ENCODE results near the gene SRRM4.
"Not testable (repeated sequence)": the region's sequence is repeated elsewhere in the genome, so short reads cannot be mapped to it uniquely, and the experiment has no call there.

SRRM4 gene

GRCh38 chr12:119005085-119005484, 23.7 kb downstream of the SRRM4 start:
- H3K9me3 ChIP-seq (ENCODE audit: low read length) = no peaks in the 10 kb centered on the region
- no peak overlapping the region for H2AFZ ChIP-seq (ENCODE audit: low read length)
- H3K4me1 ChIP-seq (ENCODE audit: insufficient read depth, low read length, severe bottlenecking) = no peaks in the 10 kb centered on the region
- no peak overlapping the region for H3K4me3 ChIP-seq (ENCODE audit: low read depth, low read length, poor library complexity, severe bottlenecking)
- H4K20me1 ChIP-seq (ENCODE audit: insufficient read depth, low read length) = no peaks in the 10 kb centered on the region
- H3K9ac ChIP-seq (ENCODE audit: low read length) = no peak overlapping the region
- no peak overlapping the region for H3K27ac ChIP-seq (ENCODE audit: low read depth, low read length, poor library complexity, severe bottlenecking)
- H3K9me2 ChIP-seq (ENCODE audit: low read depth, low read length) = no peaks in the 10 kb centered on the region
- no peaks in the 10 kb centered on the region for H3K27me3 ChIP-seq (ENCODE audit: insufficient read depth, low read length)
- H3F3A ChIP-seq (ENCODE audit: insufficient read depth, low read length) = no peaks in the 10 kb centered on the region
- H3K36me3 ChIP-seq (ENCODE audit: insufficient read depth, low read length) = no peaks in the 10 kb centered on the region
- no peak for TF ChIP-seq EZH2 (IDR thresholded peaks at IDR 0.05; ENCODE audit: borderline replicate concordance, low read length)
- TF ChIP-seq CTCF (IDR thresholded peaks at IDR 0.05; ENCODE audit: low read length) = no peak
- H3K4me2 ChIP-seq (ENCODE audit: low read length) = no peak overlapping the region
- H3K79me2 ChIP-seq (ENCODE audit: insufficient read depth, low read length) = no peaks in the 10 kb centered on the region

- TF ChIP-seq CTCF (IDR thresholded peaks at IDR 0.05; ENCODE audit: low read length) (no peak), EZH2 (IDR thresholded peaks at IDR 0.05; ENCODE audit: borderline replicate concordance, low read length) (no peak)
- no peaks in the 10 kb centered on the region for H3K79me2 ChIP-seq (ENCODE audit: insufficient read depth, low read length)
- H3K36me3 ChIP-seq (ENCODE audit: insufficient read depth, low read length) = no peaks in the 10 kb centered on the region
- H3K9ac ChIP-seq (ENCODE audit: low read length) = no peak overlapping the region
- no peaks in the 10 kb centered on the region for H4K20me1 ChIP-seq (ENCODE audit: insufficient read depth, low read length)
- H3K27ac ChIP-seq (ENCODE audit: low read depth, low read length, poor library complexity, severe bottlenecking) = no peak overlapping the region
- no peaks in the 10 kb centered on the region for H3K27me3 ChIP-seq (ENCODE audit: insufficient read depth, low read length)
- H3K9me2 ChIP-seq (ENCODE audit: low read depth, low read length) = no peaks in the 10 kb centered on the region
- H3K4me1 ChIP-seq (ENCODE audit: insufficient read depth, low read length, severe bottlenecking) = no peaks in the 10 kb centered on the region
- no peak overlapping the region for H3K4me2 ChIP-seq (ENCODE audit: low read length)
- no peak overlapping the region for H2AFZ ChIP-seq (ENCODE audit: low read length)
- H3F3A ChIP-seq (ENCODE audit: insufficient read depth, low read length) = no peaks in the 10 kb centered on the region
- no peak overlapping the region for H3K4me3 ChIP-seq (ENCODE audit: low read depth, low read length, poor library complexity, severe bottlenecking)
- no peaks in the 10 kb centered on the region for H3K9me3 ChIP-seq (ENCODE audit: low read length)
Observed at GRCh38 chr12:119005913-119006312, 24.6 kb downstream of the SRRM4 start.

- Histone ChIP-seq H3K4me1 (ENCODE audit: insufficient read depth, low read length, severe bottlenecking) (no peaks in the 10 kb centered on the region), H3K79me2 (ENCODE audit: insufficient read depth, low read length) (no peaks in the 10 kb centered on the region), H3K27me3 (ENCODE audit: insufficient read depth, low read length) (no peaks in the 10 kb centered on the region), H3K4me2 (ENCODE audit: low read length) (no peak overlapping the region), H3K27ac (ENCODE audit: low read depth, low read length, poor library complexity, severe bottlenecking) (no peak overlapping the region), H3K9ac (ENCODE audit: low read length) (no peak overlapping the region), H3K4me3 (ENCODE audit: low read depth, low read length, poor library complexity, severe bottlenecking) (no peak overlapping the region), H3K9me2 (ENCODE audit: low read depth, low read length) (no peaks in the 10 kb centered on the region), H4K20me1 (ENCODE audit: insufficient read depth, low read length) (no peaks in the 10 kb centered on the region), H3F3A (ENCODE audit: insufficient read depth, low read length) (no peaks in the 10 kb centered on the region), H3K36me3 (ENCODE audit: insufficient read depth, low read length) (no peaks in the 10 kb centered on the region), H2AFZ (ENCODE audit: low read length) (no peak overlapping the region), H3K9me3 (ENCODE audit: low read length) (no peaks in the 10 kb centered on the region)
- no peak for TF ChIP-seq EZH2 (IDR thresholded peaks at IDR 0.05; ENCODE audit: borderline replicate concordance, low read length)
- no peak for TF ChIP-seq CTCF (IDR thresholded peaks at IDR 0.05; ENCODE audit: low read length)
Observed at GRCh38 chr12:119006746-119007145, 25.4 kb downstream of the SRRM4 start.

- not testable (repeated sequence) for H3K9me3 ChIP-seq (ENCODE audit: low read length); H3K9me2 ChIP-seq (ENCODE audit: low read depth, low read length); H3K27ac ChIP-seq (ENCODE audit: low read depth, low read length, poor library complexity, severe bottlenecking); H3K4me1 ChIP-seq (ENCODE audit: insufficient read depth, low read length, severe bottlenecking); H4K20me1 ChIP-seq (ENCODE audit: insufficient read depth, low read length); H3F3A ChIP-seq (ENCODE audit: insufficient read depth, low read length); H3K9ac ChIP-seq (ENCODE audit: low read length); H3K79me2 ChIP-seq (ENCODE audit: insufficient read depth, low read length); H3K27me3 ChIP-seq (ENCODE audit: insufficient read depth, low read length); H3K36me3 ChIP-seq (ENCODE audit: insufficient read depth, low read length); H3K4me2 ChIP-seq (ENCODE audit: low read length); H2AFZ ChIP-seq (ENCODE audit: low read length); H3K4me3 ChIP-seq (ENCODE audit: low read depth, low read length, poor library complexity, severe bottlenecking)
Observed at GRCh38 chr12:119008273-119008672, 26.9 kb downstream of the SRRM4 start.

Data from OCI-LY1 (cell line).